ENCODE data around the gene UBE4B. TPM values are rescaled to one million over a fixed set of nuclear protein-coding genes. Genes with fewer than 3 reads are reported as not detected.

The UBE4B gene
- total RNA-seq, 1 donor from 2014 or later: 36.2 TPM

GRCh38 chr1:10054465-10054864, 21.7 kb downstream of the UBE4B start:
- Histone ChIP-seq H3K9me3 (no peaks in the 10 kb centered on the region), H3K36me3 (peaks cover 5% of the 10 kb centered on the region), H3K27ac (no peak overlapping the region), H3K4me3 (no peak overlapping the region), H3K27me3 (no peaks in the 10 kb centered on the region), H3K4me1 (peaks cover 18% of the 10 kb centered on the region)
- DNase-seq (no peak), ATAC-seq (no peak)
- intact Hi-C loops (cut with DNase I): no loop called here
- no peak for TF ChIP-seq CTCF (IDR thresholded peaks at IDR 0.05)

GRCh38 chr1:10056599-10056987, 23.8 kb downstream of the UBE4B start:
- no peak for DNase-seq
- H3K4me1 ChIP-seq: peaks cover 18% of the 10 kb centered on the region
- H3K27ac ChIP-seq: no peak overlapping the region
- no peaks in the 10 kb centered on the region for H3K36me3 ChIP-seq
- no peak overlapping the region for H3K4me3 ChIP-seq
- H3K27me3 ChIP-seq: no peaks in the 10 kb centered on the region
- H3K9me3 ChIP-seq: no peaks in the 10 kb centered on the region
- no peak for ATAC-seq
- intact Hi-C loops (cut with DNase I): no loop called here
- no peak for TF ChIP-seq CTCF (IDR thresholded peaks at IDR 0.05)

GRCh38 chr1:10057343-10057742, 24.6 kb downstream of the UBE4B start:
- intact Hi-C loops (cut with DNase I): no loop called here
- H3K36me3 ChIP-seq: no peaks in the 10 kb centered on the region
- ATAC-seq (peak; percentile 59), DNase-seq (no peak)
- no peak overlapping the region for H3K27ac ChIP-seq
- H3K4me1 ChIP-seq: peaks cover 18% of the 10 kb centered on the region
- H3K4me3 ChIP-seq: no peak overlapping the region
- H3K27me3 ChIP-seq: no peaks in the 10 kb centered on the region
- H3K9me3 ChIP-seq: no peaks in the 10 kb centered on the region
- no peak for TF ChIP-seq CTCF (IDR thresholded peaks at IDR 0.05)

GRCh38 chr1:10057796-10058195, 25.0 kb downstream of the UBE4B start:
- ATAC-seq (no peak), DNase-seq (no peak)
- H3K9me3 ChIP-seq: no peaks in the 10 kb centered on the region
- H3K36me3 ChIP-seq: no peaks in the 10 kb centered on the region
- no peak overlapping the region for H3K27ac ChIP-seq
- intact Hi-C loops (cut with DNase I): no loop called here
- H3K4me3 ChIP-seq: no peak overlapping the region
- peaks cover 18% of the 10 kb centered on the region for H3K4me1 ChIP-seq
- H3K27me3 ChIP-seq: no peaks in the 10 kb centered on the region
- TF ChIP-seq CTCF (IDR thresholded peaks at IDR 0.05): no peak

GRCh38 chr1:10059342-10059718, 26.6 kb downstream of the UBE4B start:
- Histone ChIP-seq H3K27ac (no peak overlapping the region), H3K9me3 (no peaks in the 10 kb centered on the region), H3K36me3 (no peaks in the 10 kb centered on the region), H3K27me3 (no peaks in the 10 kb centered on the region), H3K4me1 (peaks cover 18% of the 10 kb centered on the region), H3K4me3 (no peak overlapping the region)
- no peak for DNase-seq
- TF ChIP-seq CTCF (IDR thresholded peaks at IDR 0.05): no peak
- intact Hi-C loops (cut with DNase I): no loop called here
- no peak for ATAC-seq
